Measurements from ENCODE around the gene NKIRAS1.
"Not testable (repeated sequence)": the region's sequence is repeated elsewhere in the genome, so short reads cannot be mapped to it uniquely, and the experiment has no call there.

NKIRAS1 gene

GRCh38 chr3:23941440-23941839, 24.6 kb upstream of the NKIRAS1 start:
- DNase-seq (ENCODE audit: low read depth in 3 of 3, low spot score in 1 of 3), result no peak

GRCh38 chr3:23940775-23941174, 24.0 kb upstream of the NKIRAS1 start:
- DNase-seq (ENCODE audit: low read depth in 3 of 3, low spot score in 1 of 3), result no peak

DNA sequence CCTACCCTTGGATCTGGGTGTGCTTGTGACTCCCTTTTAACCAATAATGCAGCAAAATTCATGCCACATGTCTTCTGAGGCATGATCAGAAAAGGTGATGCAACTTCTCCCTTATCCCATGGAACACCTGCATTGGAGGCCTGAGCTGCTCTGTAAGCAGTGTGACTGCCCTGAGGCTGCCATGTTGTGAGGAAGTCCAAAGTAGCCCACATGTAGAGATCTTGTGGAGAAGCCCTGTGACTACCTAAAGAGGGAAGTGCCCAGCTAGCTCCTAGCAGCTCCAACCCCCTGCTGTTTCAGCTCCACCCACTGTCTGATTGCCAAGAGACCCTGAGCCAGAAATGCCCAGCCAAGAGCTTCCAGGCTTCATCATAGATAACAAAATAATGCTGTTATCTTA, 21.9 kb upstream of the NKIRAS1 start:
- no peak for DNase-seq (ENCODE audit: low read depth in 3 of 3, low spot score in 1 of 3)

DNA sequence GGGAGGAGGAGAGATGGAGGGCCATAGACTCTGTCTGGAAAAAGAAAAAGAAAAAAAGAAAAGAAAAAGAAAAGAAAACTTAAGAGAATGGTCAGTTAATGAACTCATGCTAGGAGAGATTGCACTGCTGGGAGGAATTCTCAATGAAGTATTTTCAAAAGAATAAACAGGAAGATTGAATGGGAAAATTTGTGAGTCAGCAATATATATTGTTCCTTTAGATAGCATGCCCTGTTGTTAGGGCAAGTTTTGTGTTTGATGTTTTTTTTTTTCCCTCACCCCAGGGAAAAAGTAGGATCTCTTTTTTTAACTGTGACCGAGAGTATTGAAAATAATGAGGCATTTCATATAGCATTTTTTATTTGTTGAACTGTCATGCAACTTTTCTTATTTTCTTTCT, 20.5 kb upstream of the NKIRAS1 start:
- DNase-seq (ENCODE audit: low read depth in 3 of 3, low spot score in 1 of 3), result no peak

DNA sequence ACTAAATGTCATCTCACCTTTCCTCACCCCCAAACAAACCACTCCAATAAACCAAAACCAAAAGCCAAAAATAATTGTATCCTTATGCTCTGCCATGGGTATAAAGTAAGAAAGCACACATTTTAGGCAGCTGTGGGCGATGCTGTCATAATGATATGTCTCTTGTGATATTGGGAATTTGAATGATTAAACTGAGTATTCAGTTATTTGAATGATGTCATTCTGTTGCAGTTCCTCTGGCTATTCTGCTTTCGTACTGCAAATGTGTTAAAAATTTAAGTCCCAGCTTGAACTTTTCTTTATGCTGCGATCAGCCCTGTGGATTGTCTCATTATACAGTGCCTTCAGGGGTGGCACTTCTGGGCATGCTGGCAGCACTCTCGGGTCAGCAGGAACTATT, 17.5 kb upstream of the NKIRAS1 start:
- DNase-seq (ENCODE audit: low read depth in 3 of 3, low spot score in 1 of 3), result no peak

GRCh38 chr3:23932571-23932970, 15.8 kb upstream of the NKIRAS1 start:
- no peak for DNase-seq (ENCODE audit: low read depth in 3 of 3, low spot score in 1 of 3)

- no peak for DNase-seq (ENCODE audit: low read depth in 3 of 3, low spot score in 1 of 3)
Measured at GRCh38 chr3:23931597-23931996, 14.8 kb upstream of the NKIRAS1 start.

- DNase-seq (ENCODE audit: low read depth in 3 of 3, low spot score in 1 of 3), result no peak
Measured at GRCh38 chr3:23928524-23928923, 11.7 kb upstream of the NKIRAS1 start.

- DNase-seq (ENCODE audit: low read depth in 3 of 3, low spot score in 1 of 3), result no peak
Measured at GRCh38 chr3:23926736-23927135, 9.9 kb upstream of the NKIRAS1 start.

- DNase-seq (ENCODE audit: low read depth in 3 of 3, low spot score in 1 of 3), result no peak
Measured at GRCh38 chr3:23926246-23926645, 9.5 kb upstream of the NKIRAS1 start.

DNA sequence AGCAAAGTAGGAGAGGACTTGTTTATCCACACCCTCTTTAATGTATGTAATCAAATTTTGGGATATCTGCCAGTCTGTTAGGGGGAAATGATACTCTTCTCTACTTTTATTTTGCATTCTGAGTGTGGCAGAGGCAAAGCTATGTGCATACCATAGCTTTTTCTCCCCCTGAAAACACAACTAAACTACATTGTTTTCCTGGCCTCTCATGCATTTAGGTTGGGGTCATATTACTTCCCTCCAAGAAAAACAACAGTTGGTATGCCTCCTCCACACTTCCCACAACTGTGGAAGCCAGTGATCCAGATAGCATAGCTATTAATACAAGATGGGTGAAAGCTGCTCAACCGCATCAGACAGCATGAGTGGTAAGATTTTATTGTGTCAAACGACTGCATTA, 7.0 kb upstream of the NKIRAS1 start:
- no peak for DNase-seq (ENCODE audit: low read depth in 3 of 3, low spot score in 1 of 3)

DNA sequence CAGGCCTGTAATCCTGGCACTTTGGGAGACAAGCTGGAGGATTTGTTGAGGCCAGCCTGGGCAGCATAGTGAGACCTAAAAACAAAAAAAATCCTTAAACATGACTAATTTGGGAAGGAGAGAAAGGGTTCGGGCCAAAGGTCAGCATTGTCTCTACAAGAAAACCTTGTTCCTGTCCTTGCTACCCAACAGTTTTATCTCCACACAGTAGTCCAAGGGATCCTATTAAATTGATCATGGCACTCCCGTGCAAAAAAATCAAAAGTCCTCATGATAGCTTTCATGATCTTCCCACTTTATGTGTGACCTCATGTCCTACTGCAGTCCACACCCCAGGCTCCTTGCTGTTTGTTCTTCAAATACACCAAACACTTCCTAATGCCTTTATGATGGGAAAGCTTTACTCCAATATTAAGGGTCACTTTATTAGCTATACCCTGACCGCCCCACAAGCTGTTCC, 4.3 kb upstream of the NKIRAS1 start:
- no peak for DNase-seq (ENCODE audit: low read depth in 3 of 3, low spot score in 1 of 3)

DNA sequence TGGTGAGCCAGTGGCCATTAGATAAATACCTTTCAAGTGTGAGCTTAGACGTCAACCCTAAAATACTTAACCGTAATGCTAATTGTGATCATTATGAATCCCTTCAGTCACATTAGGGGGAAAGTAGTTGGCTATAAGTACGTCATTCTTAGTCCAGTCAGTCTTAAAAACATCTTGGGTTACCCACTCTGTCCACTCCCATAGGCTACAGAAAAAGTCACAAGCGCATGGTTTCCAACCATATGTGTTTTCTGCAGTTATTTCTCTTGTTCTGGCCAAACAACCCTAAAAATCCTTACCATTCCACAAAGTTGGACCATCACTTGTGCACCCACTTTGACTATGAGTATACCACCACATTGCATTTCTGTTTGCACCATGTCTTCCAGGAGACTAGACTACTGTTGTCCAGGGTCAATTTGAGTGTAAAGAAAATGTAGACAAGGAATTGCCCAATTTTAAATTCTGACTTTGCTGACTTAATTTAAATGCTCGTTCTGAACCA, 3.4 kb upstream of the NKIRAS1 start:
- no peak for DNase-seq (ENCODE audit: low read depth in 3 of 3, low spot score in 1 of 3)

DNA sequence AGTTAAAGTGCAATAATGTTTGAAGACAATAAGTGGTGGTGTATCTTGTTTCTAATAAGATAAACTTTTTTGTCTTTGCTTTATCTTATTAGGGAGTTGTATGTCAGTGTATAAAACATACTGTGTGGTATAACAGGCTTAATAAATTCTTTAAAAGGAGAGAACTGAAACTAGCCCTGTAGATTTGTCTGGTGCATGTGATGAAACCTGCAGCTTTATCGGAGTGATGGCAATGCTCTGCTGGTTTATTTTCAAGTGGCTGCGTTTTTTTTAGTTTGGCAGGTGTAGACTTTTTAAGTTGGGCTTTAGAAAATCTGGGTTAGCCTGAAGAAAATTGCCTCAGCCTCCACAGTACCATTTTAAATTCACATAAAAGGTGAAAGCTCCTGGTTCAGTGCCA, 2.8 kb upstream of the NKIRAS1 start:
- DNase-seq (ENCODE audit: low read depth in 3 of 3, low spot score in 1 of 3), result no peak

GRCh38 chr3:23918331-23918730, 1.5 kb upstream of the NKIRAS1 start:
- DNase-seq (ENCODE audit: low read depth in 3 of 3, low spot score in 1 of 3), result not testable (repeated sequence)

DNA sequence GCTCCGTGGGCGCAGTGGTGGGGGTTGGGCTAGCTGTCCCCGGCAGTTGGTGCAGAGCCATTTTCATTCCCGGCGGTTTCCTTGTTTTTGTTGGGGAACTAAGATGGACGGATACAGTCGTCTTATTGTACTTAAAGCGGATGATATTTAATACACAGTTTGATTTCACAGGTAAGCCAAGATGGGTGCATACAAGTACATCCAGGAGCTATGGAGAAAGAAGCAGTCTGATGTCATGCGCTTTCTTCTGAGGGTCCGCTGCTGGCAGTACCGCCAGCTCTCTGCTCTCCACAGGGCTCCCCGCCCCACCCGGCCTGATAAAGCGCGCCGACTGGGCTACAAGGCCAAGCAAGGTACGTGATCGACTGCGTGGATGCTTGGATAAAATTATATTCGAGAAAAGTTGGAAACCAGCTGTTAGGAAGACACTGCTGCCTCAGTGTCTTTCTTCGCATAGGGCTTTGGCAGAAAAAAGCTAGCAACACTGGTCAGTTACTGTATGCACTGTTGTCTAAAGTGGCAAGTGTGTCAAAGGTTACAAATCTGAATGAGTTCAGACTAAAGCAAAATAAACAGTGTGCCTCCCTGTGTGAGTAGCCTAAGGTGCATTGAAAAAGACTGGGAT, 1.0 kb upstream of the NKIRAS1 start:
- peak in 1 of 3 donors; percentile 21 for DNase-seq (ENCODE audit: low read depth in 3 of 3, low spot score in 1 of 3)

GRCh38 chr3:23916152-23916885, 471 bp downstream of the NKIRAS1 start:
- DNase-seq (ENCODE audit: low read depth in 3 of 3, low spot score in 1 of 3), result no peak

DNA sequence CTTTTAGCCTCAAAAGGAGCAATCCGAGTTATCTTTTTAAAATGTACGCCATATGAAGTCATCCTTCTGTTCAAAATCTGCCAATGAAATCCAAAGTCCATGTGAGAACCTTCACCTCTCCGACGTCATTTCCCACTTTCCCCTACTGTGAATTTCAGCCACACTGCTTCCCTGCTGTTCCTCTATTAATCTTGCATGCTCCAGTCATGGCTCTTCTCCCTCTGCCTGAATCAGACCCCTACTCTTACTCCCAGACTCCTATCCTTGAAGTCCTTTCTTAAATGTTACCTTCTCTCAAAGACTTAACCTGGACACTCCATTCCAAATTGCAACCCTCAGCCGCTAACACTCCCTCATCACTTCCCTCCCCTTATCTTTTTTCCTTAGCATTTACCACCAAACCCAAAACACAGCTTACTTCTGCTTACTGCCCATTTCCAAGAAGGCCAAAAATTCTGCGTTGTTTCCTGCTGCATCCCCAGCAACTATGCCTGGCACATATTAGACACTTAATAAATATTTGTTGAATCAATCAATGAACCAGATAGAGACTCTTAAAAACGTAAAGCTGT, 1.2 kb downstream of the NKIRAS1 start:
- DNase-seq (ENCODE audit: low read depth in 3 of 3, low spot score in 1 of 3), result no peak

DNA sequence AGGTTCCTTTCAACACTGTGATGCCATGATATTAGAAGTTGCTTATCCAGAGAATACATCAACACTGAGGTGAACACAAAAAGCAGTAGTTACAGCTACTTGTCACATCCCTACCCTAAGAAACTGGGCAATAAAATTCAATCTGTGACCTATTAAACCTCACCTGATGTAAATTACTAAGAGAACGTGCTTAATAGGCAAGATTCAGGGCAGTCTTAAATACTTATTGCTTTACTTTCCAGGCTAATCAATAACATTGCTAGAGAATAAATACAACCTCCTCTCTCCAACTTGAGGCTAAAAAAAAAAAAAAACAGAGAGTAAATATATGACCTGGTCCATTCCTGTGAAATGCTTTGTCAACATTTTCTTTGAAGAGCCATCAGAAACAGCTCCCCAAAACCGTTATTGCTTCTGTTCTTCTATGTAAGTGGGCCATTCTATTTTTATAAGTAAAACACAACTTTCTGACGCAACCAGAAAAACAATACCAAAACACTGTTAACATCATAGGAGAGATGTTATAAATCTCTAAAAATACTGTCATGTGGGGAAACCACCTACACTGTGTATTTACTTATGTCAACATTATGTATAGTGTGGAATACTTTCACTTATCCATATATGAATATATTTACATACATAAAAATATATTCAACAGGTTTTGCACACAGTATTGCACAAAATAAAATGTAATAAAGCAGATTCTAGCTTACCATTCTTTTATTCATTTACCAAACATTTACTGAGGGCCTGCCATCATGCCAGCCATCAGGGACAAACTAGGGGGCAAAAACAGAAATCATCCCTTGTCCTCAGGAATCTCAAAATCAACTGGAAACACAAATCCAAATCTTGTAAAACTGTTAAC, 2.7 kb downstream of the NKIRAS1 start:
- no peak for DNase-seq (ENCODE audit: low read depth in 3 of 3, low spot score in 1 of 3)

DNA sequence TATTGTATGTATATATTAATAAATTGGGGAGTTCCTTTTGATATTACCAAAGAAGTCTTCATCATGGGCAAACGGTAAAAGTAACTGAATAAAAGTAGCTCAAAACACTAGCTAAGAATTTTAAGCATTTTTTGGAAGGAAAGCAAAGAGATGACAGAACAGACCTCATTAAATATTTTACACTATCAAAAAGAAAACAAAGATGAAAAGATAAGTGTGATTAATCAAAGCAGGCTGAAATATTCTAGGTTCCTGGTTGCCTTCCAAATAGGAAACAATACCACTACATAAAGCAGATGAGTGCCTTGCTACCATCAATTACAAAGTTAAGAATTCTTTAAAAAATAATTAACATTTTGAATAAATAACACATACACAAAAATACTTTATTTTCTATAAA, 3.6 kb downstream of the NKIRAS1 start:
- no peak for DNase-seq (ENCODE audit: low read depth in 3 of 3, low spot score in 1 of 3)

DNA sequence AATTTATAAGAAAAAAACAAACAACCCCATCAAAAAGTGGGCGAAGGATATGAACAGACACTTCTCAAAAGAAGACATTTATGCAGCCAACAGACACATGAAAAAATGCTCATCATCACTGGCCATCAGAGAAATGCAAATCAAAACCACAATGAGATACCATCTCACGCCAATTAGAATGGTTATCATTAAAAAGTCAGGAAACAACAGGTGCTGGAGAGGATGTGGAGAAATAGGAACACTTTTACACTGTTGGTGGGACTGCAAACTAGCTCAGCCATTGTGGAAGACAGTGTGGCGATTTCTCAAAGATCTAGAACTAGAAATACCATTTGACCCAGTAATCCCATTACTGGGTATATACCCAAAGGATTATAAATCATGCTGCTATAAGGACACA, 4.5 kb downstream of the NKIRAS1 start:
- DNase-seq (ENCODE audit: low read depth in 3 of 3, low spot score in 1 of 3), result not testable (repeated sequence)

Measured in stimulated activated CD4-positive, alpha-beta T cell treated with anti-CD3 and anti-CD28 coated beads, TNF-alpha, amount 100 ng/mL, for 1 hour (primary cell).